ENCODE data around the gene C3orf20. TPM values are rescaled to one million over a fixed set of nuclear protein-coding genes. Genes with fewer than 3 reads are reported as not detected.

The C3orf20 gene
- total and polyA plus RNA-seq, 2 of the 4 experiments (the other 2 are of a cell fraction), result not detected

GRCh38 chr3:14820156-14820555 is 145.2 kb downstream of the C3orf20 start:
- H3K4me3 ChIP-seq (ENCODE audit: insufficient read depth, low read depth, low read length), result no peak overlapping the region
- dilution Hi-C loops (cut with HindIII; ENCODE audit: low sequenced_read_pairs, unreplicated experiment), result no loop called here
- POLR2A ChIA-PET (ENCODE audit: unreplicated experiment), result no interaction called here

More at GRCh38 chr3:14820156-14820555, 145.2 kb downstream of the C3orf20 start:
- no peaks in the 10 kb centered on the region for H3K36me3 ChIP-seq (ENCODE audit: control insufficient read depth, insufficient read depth, low read length)
- H3K4me2 ChIP-seq (ENCODE audit: low read depth, low read length), result no peak overlapping the region
- H3K23ac ChIP-seq (ENCODE audit: low read depth, low read length), result no peak overlapping the region
- ATAC-seq (ENCODE audit: low read depth), result no peak
- DNase-seq, result no peak
- intact Hi-C loops (cut with micrococcal nuclease), result no loop called here
- H4K8ac ChIP-seq (ENCODE audit: low read depth in 2 of 2, low read length in 2 of 2), result no peak overlapping the region
- peaks cover 8% of the 10 kb centered on the region for H3K27me3 ChIP-seq (ENCODE audit: control insufficient read depth, insufficient read depth, low read length)
- H3K56ac ChIP-seq (ENCODE audit: extremely low read depth, insufficient read depth, low read length), result no peak overlapping the region
- no peak overlapping the region for H4K5ac ChIP-seq (ENCODE audit: low read depth, low read length)
- H3K9me3 ChIP-seq (ENCODE audit: control insufficient read depth, insufficient read depth, low read length), result no peaks in the 10 kb centered on the region
- TF ChIP-seq MXI1 (IDR thresholded peaks at IDR 0.05; ENCODE audit: borderline replicate concordance, low read depth, low read length), result no peak
- no peak for TF ChIP-seq RCOR1 (IDR thresholded peaks at IDR 0.05; ENCODE audit: insufficient replicate concordance, low read length)
- no peak for TF ChIP-seq CHD1 (IDR thresholded peaks at IDR 0.05; ENCODE audit: low read depth, low read length)
- no peak overlapping the region for H2BK15ac ChIP-seq (ENCODE audit: low read depth, low read length)
- 52% methylated on average over 6 of the region's 17 CpGs; no CpG with 5 or more reads in 1 of the 2 experiments for WGBS, 2 experiments (ENCODE audit: extremely low coverage in 2 of 2, insufficient read length in 1 of 2)
- H2BK20ac ChIP-seq (ENCODE audit: low read depth, low read length), result no peak overlapping the region
- in situ Hi-C loops (cut with MboI; ENCODE audit: low sequenced_read_pairs), result no loop called here
- no peak overlapping the region for H4K91ac ChIP-seq (ENCODE audit: insufficient read depth, low read depth, low read length)
- no TSS peak for BruUV-seq (replicated peaks)
- no peak overlapping the region for H2BK120ac ChIP-seq (ENCODE audit: low read depth, low read length)
- H3K79me1 ChIP-seq (ENCODE audit: low read depth in 1 of 2, low read length in 2 of 2), result no peaks in the 10 kb centered on the region
- no peak overlapping the region for H3K9ac ChIP-seq (ENCODE audit: low read depth, low read length)
- no peak overlapping the region for H3K4ac ChIP-seq (ENCODE audit: low read depth, low read length)
- CTCF ChIA-PET, result no interaction called here
- no peak overlapping the region for H3K14ac ChIP-seq (replicated peaks; ENCODE audit: low read depth, low read length)
- no peak overlapping the region for H3K27ac ChIP-seq (ENCODE audit: insufficient read depth, low read length)
- no peak overlapping the region for H2AFZ ChIP-seq (replicated peaks; ENCODE audit: low read length, poor library complexity)
- H2AK9ac ChIP-seq (replicated peaks; ENCODE audit: low read depth, low read length, poor library complexity), result no peak overlapping the region
- no peak overlapping the region for H2BK5ac ChIP-seq (ENCODE audit: low read depth, low read length, poor library complexity, severe bottlenecking)
- H2AK5ac ChIP-seq (ENCODE audit: low read depth, low read length), result no peak overlapping the region
- no peaks in the 10 kb centered on the region for H4K20me1 ChIP-seq (ENCODE audit: insufficient read depth, low read length)
- H3K9me1 ChIP-seq (ENCODE audit: insufficient read depth, low read length), result no peaks in the 10 kb centered on the region
- H3K4me1 ChIP-seq (ENCODE audit: control insufficient read depth, insufficient read depth, low read length), result no peaks in the 10 kb centered on the region
- H3K18ac ChIP-seq (ENCODE audit: low read depth, low read length), result no peak overlapping the region
